SK-N-MC (cell line): Measurements from ENCODE around the gene NRP1.

Experiments used
- EZH2 ChIP-seq: fragments of 200-600 bp; sonication (generic); IDR thresholded peaks from one replicate; pipeline ENCODE4 v1.6.1; 2017; ENCODE audit warnings: antibody characterized with exemption
- POLR2AphosphoS5 ChIP-seq: IDR thresholded peaks from 2 replicates; pipeline ENCODE4 v1.6.1; 2012; ENCODE audit warnings: mild to moderate bottlenecking, low read depth, low read length, borderline replicate concordance

DNA sequence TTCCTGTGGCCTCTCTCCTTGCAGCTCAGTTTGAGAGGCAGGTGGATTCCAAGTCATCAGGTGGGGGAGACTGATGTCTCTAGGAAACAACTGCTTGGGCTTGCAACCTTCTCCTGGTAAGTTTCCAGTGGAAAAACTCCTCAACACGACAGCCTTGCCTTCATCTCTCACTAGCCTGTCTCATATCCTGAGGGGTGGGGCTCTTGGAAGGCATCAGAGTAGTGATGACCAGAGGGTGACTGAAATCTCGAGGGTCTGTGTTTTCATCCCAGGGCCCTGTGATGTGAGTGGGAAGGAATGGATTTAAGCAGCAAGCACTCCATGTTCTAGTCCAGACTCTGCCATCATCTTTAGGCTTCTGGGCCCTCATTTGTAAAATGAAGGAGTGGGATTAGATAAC, 107.0 kb downstream of the NRP1 start:
- TF ChIP-seq POLR2AphosphoS5 (no peak), EZH2 (no peak)
